ENCODE measurements around the gene BRAF. TPM values are rescaled to one million over a fixed set of nuclear protein-coding genes. Genes with fewer than 3 reads are reported as not detected.
"Not testable (repeated sequence)": the region's sequence is repeated elsewhere in the genome, so short reads cannot be mapped to it uniquely, and the experiment has no call there.

The BRAF gene
- polyA plus RNA-seq, 1 donor = 25.7 TPM

- Histone ChIP-seq H3K4me1 (ENCODE audit: control insufficient read depth, insufficient read depth, low read length) (no peaks in the 10 kb centered on the region), H3K27me3 (ENCODE audit: control insufficient read depth, insufficient read depth, low read length) (no peaks in the 10 kb centered on the region), H3K4me3 (ENCODE audit: low read length) (no peak overlapping the region), H3K36me3 (ENCODE audit: control insufficient read depth, insufficient read depth, low read length) (no peaks in the 10 kb centered on the region), H3K27ac (ENCODE audit: low read length) (no peak overlapping the region), H3K9me3 (ENCODE audit: control insufficient read depth, low read depth, low read length) (no peaks in the 10 kb centered on the region)
- DNase-seq = no peak
- WGBS (ENCODE audit: insufficient coverage, low lambda C conversion rate) = no CpG with 5 or more reads among the region's 1 CpG
Observed at GRCh38 chr7:140940898-140941297, 16.2 kb upstream of the BRAF start.

- no peak for DNase-seq
- no peak overlapping the region for H3K4me3 ChIP-seq (ENCODE audit: low read length)
- no CpG with 5 or more reads among the region's 3 CpGs for WGBS (ENCODE audit: insufficient coverage, low lambda C conversion rate)
- no peaks in the 10 kb centered on the region for H3K36me3 ChIP-seq (ENCODE audit: control insufficient read depth, insufficient read depth, low read length)
- H3K4me1 ChIP-seq (ENCODE audit: control insufficient read depth, insufficient read depth, low read length) = no peaks in the 10 kb centered on the region
- H3K27me3 ChIP-seq (ENCODE audit: control insufficient read depth, insufficient read depth, low read length) = no peaks in the 10 kb centered on the region
- H3K9me3 ChIP-seq (ENCODE audit: control insufficient read depth, low read depth, low read length) = no peaks in the 10 kb centered on the region
- no peak overlapping the region for H3K27ac ChIP-seq (ENCODE audit: low read length)
Observed at GRCh38 chr7:140937702-140938264, 13.1 kb upstream of the BRAF start.

- Histone ChIP-seq H3K4me3 (ENCODE audit: low read length) (no peak overlapping the region), H3K9me3 (ENCODE audit: control insufficient read depth, low read depth, low read length) (no peaks in the 10 kb centered on the region), H3K4me1 (ENCODE audit: control insufficient read depth, insufficient read depth, low read length) (peaks cover 3% of the 10 kb centered on the region), H3K27me3 (ENCODE audit: control insufficient read depth, insufficient read depth, low read length) (no peaks in the 10 kb centered on the region), H3K27ac (ENCODE audit: low read length) (no peak overlapping the region), H3K36me3 (ENCODE audit: control insufficient read depth, insufficient read depth, low read length) (no peaks in the 10 kb centered on the region)
- DNase-seq = no peak
- WGBS (ENCODE audit: insufficient coverage, low lambda C conversion rate) = no CpG with 5 or more reads among the region's 4 CpGs
Observed at GRCh38 chr7:140928491-140929309, 4.0 kb upstream of the BRAF start.

GRCh38 chr7:140927945-140928344 is 3.2 kb upstream of the BRAF start:
- not testable (repeated sequence) for H3K4me1 ChIP-seq (ENCODE audit: control insufficient read depth, insufficient read depth, low read length); DNase-seq; H3K27me3 ChIP-seq (ENCODE audit: control insufficient read depth, insufficient read depth, low read length); H3K4me3 ChIP-seq (ENCODE audit: low read length); H3K27ac ChIP-seq (ENCODE audit: low read length); H3K9me3 ChIP-seq (ENCODE audit: control insufficient read depth, low read depth, low read length); H3K36me3 ChIP-seq (ENCODE audit: control insufficient read depth, insufficient read depth, low read length)
- WGBS (ENCODE audit: insufficient coverage, low lambda C conversion rate) = no CpG with 5 or more reads among the region's 4 CpGs

GRCh38 chr7:140927351-140927750 is 2.6 kb upstream of the BRAF start:
- H3K4me3 ChIP-seq (ENCODE audit: low read length) = no peak overlapping the region
- DNase-seq = no peak
- no peaks in the 10 kb centered on the region for H3K27me3 ChIP-seq (ENCODE audit: control insufficient read depth, insufficient read depth, low read length)
- H3K4me1 ChIP-seq (ENCODE audit: control insufficient read depth, insufficient read depth, low read length) = peaks cover 3% of the 10 kb centered on the region
- no peak overlapping the region for H3K27ac ChIP-seq (ENCODE audit: low read length)
- no peaks in the 10 kb centered on the region for H3K9me3 ChIP-seq (ENCODE audit: control insufficient read depth, low read depth, low read length)
- WGBS (ENCODE audit: insufficient coverage, low lambda C conversion rate) = no CpG with 5 or more reads among the region's 2 CpGs
- H3K36me3 ChIP-seq (ENCODE audit: control insufficient read depth, insufficient read depth, low read length) = no peaks in the 10 kb centered on the region

GRCh38 chr7:140926021-140926817 is 1.5 kb upstream of the BRAF start:
- WGBS (ENCODE audit: insufficient coverage, low lambda C conversion rate) = no CpG with 5 or more reads among the region's 7 CpGs
- Histone ChIP-seq H3K4me3 (ENCODE audit: low read length) (no peak overlapping the region), H3K36me3 (ENCODE audit: control insufficient read depth, insufficient read depth, low read length) (no peaks in the 10 kb centered on the region), H3K27me3 (ENCODE audit: control insufficient read depth, insufficient read depth, low read length) (no peaks in the 10 kb centered on the region), H3K27ac (ENCODE audit: low read length) (no peak overlapping the region), H3K4me1 (ENCODE audit: control insufficient read depth, insufficient read depth, low read length) (peaks cover 3% of the 10 kb centered on the region), H3K9me3 (ENCODE audit: control insufficient read depth, low read depth, low read length) (no peaks in the 10 kb centered on the region)
- no peak for DNase-seq

- DNase-seq = peak; percentile 75 to 81
- WGBS (ENCODE audit: insufficient coverage, low lambda C conversion rate) = 0% methylated on average over 1 of the region's 69 CpGs
- Histone ChIP-seq H3K4me1 (ENCODE audit: control insufficient read depth, insufficient read depth, low read length) (peaks cover 3% of the 10 kb centered on the region), H3K36me3 (ENCODE audit: control insufficient read depth, insufficient read depth, low read length) (no peaks in the 10 kb centered on the region), H3K27me3 (ENCODE audit: control insufficient read depth, insufficient read depth, low read length) (no peaks in the 10 kb centered on the region), H3K9me3 (ENCODE audit: control insufficient read depth, low read depth, low read length) (no peaks in the 10 kb centered on the region), H3K4me3 (ENCODE audit: low read length) (peak overlapping the region; percentile 99), H3K27ac (ENCODE audit: low read length) (peak overlapping the region; percentile 99)
Observed at GRCh38 chr7:140924019-140924820, 509 bp downstream of the BRAF start.

- no peaks in the 10 kb centered on the region for H3K27me3 ChIP-seq (ENCODE audit: control insufficient read depth, insufficient read depth, low read length)
- peaks cover under 1% of the 10 kb centered on the region for H3K36me3 ChIP-seq (ENCODE audit: control insufficient read depth, insufficient read depth, low read length)
- H3K4me1 ChIP-seq (ENCODE audit: control insufficient read depth, insufficient read depth, low read length) = peaks cover 3% of the 10 kb centered on the region
- WGBS (ENCODE audit: insufficient coverage, low lambda C conversion rate) = 0% methylated on average over 5 of the region's 11 CpGs
- peak in 1 of 2 donors; percentile 55 for DNase-seq
- H3K4me3 ChIP-seq (ENCODE audit: low read length) = peak overlapping the region; percentile 99
- H3K9me3 ChIP-seq (ENCODE audit: control insufficient read depth, low read depth, low read length) = no peaks in the 10 kb centered on the region
- H3K27ac ChIP-seq (ENCODE audit: low read length) = peak overlapping the region; percentile 99
Observed at GRCh38 chr7:140923358-140924006, 1.2 kb downstream of the BRAF start.

GRCh38 chr7:140922741-140923345 is 1.9 kb downstream of the BRAF start:
- Histone ChIP-seq H3K4me3 (ENCODE audit: low read length) (peak overlapping the region; percentile 99), H3K9me3 (ENCODE audit: control insufficient read depth, low read depth, low read length) (no peaks in the 10 kb centered on the region), H3K27me3 (ENCODE audit: control insufficient read depth, insufficient read depth, low read length) (no peaks in the 10 kb centered on the region), H3K4me1 (ENCODE audit: control insufficient read depth, insufficient read depth, low read length) (peaks cover 3% of the 10 kb centered on the region), H3K36me3 (ENCODE audit: control insufficient read depth, insufficient read depth, low read length) (peaks cover 2% of the 10 kb centered on the region), H3K27ac (ENCODE audit: low read length) (no peak overlapping the region)
- 20% methylated on average over 1 of the region's 2 CpGs for WGBS (ENCODE audit: insufficient coverage, low lambda C conversion rate)
- no peak for DNase-seq

Measured in large intestine (tissue), 3 donors.